Measurements from ENCODE around the gene SIDT2.

DNA sequence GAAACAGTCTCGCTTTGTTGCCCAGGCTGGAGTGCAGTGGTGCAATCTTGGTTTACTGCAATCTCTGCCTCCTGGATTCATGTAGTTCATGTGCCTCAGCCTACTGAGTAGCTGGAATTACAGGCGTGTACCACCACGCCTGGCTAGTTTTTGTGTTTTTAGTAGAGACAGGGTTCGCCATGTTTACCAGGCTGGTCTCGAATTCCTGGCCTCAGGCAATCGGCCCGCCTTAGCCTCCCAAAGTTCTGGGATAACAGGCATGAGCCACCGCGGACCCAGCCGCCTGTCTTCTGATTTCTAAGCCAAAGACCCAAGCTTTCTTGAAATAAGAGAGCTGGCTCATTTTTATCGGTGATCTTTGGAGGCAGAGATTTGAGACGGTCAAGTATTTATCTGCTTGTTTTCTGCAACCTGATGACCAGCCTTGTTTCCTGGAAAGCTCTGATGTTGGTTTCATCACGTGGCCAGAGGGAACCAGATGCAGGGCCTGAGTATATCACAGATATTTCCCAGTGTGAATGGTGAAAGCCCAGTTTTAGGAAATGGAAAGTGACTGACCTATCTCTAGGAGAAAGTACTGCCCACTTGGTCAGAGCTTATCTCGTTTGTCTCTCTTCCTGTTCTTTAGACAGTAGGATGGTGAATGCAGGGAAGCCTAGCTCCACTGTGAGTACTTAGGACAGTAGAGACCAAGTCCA is 5.7 kb upstream of the SIDT2 start:
- no peak for TF ChIP-seq POLR2A (IDR thresholded peaks at IDR 0.05)
- TF ChIP-seq, protein P1, sequence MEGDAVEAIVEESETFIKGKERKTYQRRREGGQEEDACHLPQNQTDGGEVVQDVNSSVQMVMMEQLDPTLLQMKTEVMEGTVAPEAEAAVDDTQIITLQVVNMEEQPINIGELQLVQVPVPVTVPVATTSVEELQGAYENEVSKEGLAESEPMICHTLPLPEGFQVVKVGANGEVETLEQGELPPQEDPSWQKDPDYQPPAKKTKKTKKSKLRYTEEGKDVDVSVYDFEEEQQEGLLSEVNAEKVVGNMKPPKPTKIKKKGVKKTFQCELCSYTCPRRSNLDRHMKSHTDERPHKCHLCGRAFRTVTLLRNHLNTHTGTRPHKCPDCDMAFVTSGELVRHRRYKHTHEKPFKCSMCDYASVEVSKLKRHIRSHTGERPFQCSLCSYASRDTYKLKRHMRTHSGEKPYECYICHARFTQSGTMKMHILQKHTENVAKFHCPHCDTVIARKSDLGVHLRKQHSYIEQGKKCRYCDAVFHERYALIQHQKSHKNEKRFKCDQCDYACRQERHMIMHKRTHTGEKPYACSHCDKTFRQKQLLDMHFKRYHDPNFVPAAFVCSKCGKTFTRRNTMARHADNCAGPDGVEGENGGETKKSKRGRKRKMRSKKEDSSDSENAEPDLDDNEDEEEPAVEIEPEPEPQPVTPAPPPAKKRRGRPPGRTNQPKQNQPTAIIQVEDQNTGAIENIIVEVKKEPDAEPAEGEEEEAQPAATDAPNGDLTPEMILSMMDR (IDR thresholded peaks at IDR 0.05) = no peak
